Brain microvascular endothelial cell (primary cell): Measurements from ENCODE around the gene PDZRN3.

Experiments
- DNase-seq: peaks from one replicate; pipeline ENCODE4 v3.0.0-alpha.2; 2020
- H3K27ac ChIP-seq: fragments of 250-450 bp; sonication (Bioruptor Pico); 2 replicates; pipeline ENCODE4 v1.5.1; 2020; ENCODE audit warnings: mild to moderate bottlenecking, moderate library complexity
- H3K27me3 ChIP-seq: fragments of 250-450 bp; sonication (Bioruptor Pico); replicated peaks from 2 replicates; pipeline ENCODE4 v1.5.1; 2020; ENCODE audit warnings: mild to moderate bottlenecking
- H3K36me3 ChIP-seq: fragments of 250-450 bp; sonication (Bioruptor Pico); replicated peaks from 2 replicates; pipeline ENCODE4 v1.5.1; 2020; ENCODE audit warnings: mild to moderate bottlenecking
- H3K4me3 ChIP-seq: 2 replicates; pipeline ENCODE4 v1.5.1; 2011; ENCODE audit warnings: low read depth, mild to moderate bottlenecking, control low read depth, low read length, moderate library complexity
- in situ Hi-C: cut with HindIII; loops from 2 replicates; pipeline ENCODE4 v1.10.0; 2017; ENCODE audit warnings: low sequenced_read_pairs, low pct_ligation_motif_present
- TF ChIP-seq, protein P1 (sequence below): IDR thresholded peaks from 2 replicates; pipeline ENCODE4 v1.5.1; 2011; ENCODE audit warnings: low read depth, mild to moderate bottlenecking, moderate library complexity, low read length, control low read depth, inconsistent platforms; ENCODE audit errors: missing control alignments

The PDZRN3 gene

DNA sequence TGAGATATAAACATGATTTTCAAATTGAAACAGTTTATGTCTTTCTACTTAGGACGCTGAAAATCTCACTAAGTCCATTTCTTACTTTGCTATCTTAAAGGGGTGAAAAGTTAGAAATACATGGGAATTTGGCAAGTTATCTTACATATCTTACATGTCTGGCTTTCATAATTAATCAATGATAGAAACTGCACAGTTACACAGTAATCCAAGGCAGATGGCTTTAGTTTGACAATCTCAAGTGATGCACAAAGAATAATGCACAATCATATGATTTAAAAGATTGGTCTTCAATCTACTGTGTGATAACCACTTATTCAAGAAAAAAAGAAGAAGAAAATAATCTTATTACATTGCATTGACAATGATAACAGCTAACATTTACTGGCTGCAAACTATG lies 14.2 kb downstream of the PDZRN3 start:
- Histone ChIP-seq H3K27me3 (no peaks in the 10 kb centered on the region), H3K27ac (no peak overlapping the region), H3K36me3 (no peaks in the 10 kb centered on the region), H3K4me3 (no peak overlapping the region)
- in situ Hi-C loops = no loop called here
- TF ChIP-seq, protein P1, sequence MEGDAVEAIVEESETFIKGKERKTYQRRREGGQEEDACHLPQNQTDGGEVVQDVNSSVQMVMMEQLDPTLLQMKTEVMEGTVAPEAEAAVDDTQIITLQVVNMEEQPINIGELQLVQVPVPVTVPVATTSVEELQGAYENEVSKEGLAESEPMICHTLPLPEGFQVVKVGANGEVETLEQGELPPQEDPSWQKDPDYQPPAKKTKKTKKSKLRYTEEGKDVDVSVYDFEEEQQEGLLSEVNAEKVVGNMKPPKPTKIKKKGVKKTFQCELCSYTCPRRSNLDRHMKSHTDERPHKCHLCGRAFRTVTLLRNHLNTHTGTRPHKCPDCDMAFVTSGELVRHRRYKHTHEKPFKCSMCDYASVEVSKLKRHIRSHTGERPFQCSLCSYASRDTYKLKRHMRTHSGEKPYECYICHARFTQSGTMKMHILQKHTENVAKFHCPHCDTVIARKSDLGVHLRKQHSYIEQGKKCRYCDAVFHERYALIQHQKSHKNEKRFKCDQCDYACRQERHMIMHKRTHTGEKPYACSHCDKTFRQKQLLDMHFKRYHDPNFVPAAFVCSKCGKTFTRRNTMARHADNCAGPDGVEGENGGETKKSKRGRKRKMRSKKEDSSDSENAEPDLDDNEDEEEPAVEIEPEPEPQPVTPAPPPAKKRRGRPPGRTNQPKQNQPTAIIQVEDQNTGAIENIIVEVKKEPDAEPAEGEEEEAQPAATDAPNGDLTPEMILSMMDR = no peak
- no peak for DNase-seq

DNA sequence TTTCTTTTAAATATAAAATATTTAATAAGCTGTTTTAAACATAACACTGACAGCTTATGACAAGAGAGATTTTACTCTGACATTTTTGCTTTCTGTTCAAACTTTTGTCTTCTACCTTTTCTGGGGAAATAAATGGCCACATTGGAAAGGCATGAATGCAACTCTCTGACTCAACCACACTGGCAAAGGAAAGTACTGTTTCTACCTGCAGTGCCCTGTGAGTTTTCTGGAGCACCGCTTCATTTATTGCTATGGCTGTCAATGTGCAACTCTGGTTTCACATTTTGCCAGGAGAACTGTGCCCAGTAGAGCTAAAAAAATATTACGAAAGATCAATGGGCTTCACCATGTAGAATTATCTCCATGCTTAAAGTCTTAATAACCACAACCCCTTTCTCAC lies 15.1 kb downstream of the PDZRN3 start:
- TF ChIP-seq, protein P1 = no peak
- DNase-seq = no peak
- Histone ChIP-seq H3K27me3 (no peaks in the 10 kb centered on the region), H3K4me3 (no peak overlapping the region), H3K36me3 (no peaks in the 10 kb centered on the region), H3K27ac (no peak overlapping the region)
- in situ Hi-C loops = no loop called here

GRCh38 chr3:73609315-73609641 lies 15.5 kb downstream of the PDZRN3 start:
- TF ChIP-seq, protein P1 = no peak
- no peak overlapping the region for H3K27ac ChIP-seq
- in situ Hi-C loops = no loop called here
- no peak overlapping the region for H3K4me3 ChIP-seq
- DNase-seq = no peak
- no peaks in the 10 kb centered on the region for H3K27me3 ChIP-seq
- H3K36me3 ChIP-seq = no peaks in the 10 kb centered on the region

GRCh38 chr3:73608456-73609314 lies 16.1 kb downstream of the PDZRN3 start:
- H3K36me3 ChIP-seq = no peaks in the 10 kb centered on the region
- H3K27ac ChIP-seq = no peak overlapping the region
- in situ Hi-C loops = no loop called here
- TF ChIP-seq, protein P1 = no peak
- no peaks in the 10 kb centered on the region for H3K27me3 ChIP-seq
- no peak for DNase-seq
- H3K4me3 ChIP-seq = no peak overlapping the region

GRCh38 chr3:73605861-73606260 lies 18.9 kb downstream of the PDZRN3 start:
- no peak overlapping the region for H3K27ac ChIP-seq

More at GRCh38 chr3:73605861-73606260, 18.9 kb downstream of the PDZRN3 start:
- DNase-seq = no peak
- no peaks in the 10 kb centered on the region for H3K36me3 ChIP-seq
- TF ChIP-seq, protein P1 = no peak
- H3K4me3 ChIP-seq = no peak overlapping the region
- in situ Hi-C loops = no loop called here
- H3K27me3 ChIP-seq = no peaks in the 10 kb centered on the region
